ENCODE measurements around the gene CHRDL2. TPM values are rescaled to one million over a fixed set of nuclear protein-coding genes. Genes with fewer than 3 reads are reported as not detected.

CHRDL2 gene
- total RNA-seq, 2 experiments from 2014 or later: not detected

DNA sequence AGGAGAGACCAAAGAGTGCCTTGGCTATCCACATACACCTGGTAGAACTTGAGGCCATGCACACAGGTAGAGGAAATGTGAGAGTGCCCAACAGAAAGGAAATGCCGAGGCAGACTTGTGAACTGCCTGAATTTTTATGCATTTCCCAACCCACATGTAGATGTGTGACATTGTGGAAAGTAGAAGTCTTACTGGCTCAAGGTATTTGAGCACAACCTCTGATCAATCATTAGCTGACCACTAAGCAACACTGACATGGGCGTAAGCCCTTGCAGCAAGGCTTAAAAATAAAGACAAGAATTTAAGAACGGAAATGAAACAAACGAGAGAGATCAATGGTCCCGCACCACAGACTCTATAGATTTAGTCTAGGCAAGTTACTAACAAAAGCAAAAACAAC, 76.2 kb downstream of the CHRDL2 start:
- Histone ChIP-seq H3K9me3 (ENCODE audit: low read length) (no peaks in the 10 kb centered on the region), H3K4me1 (ENCODE audit: insufficient read depth, low read length, poor library complexity, severe bottlenecking) (no peaks in the 10 kb centered on the region), H3K27ac (ENCODE audit: low read depth, low read length, poor library complexity, severe bottlenecking) (no peak overlapping the region), H3K4me2 (ENCODE audit: low read length) (no peak overlapping the region), H3K36me3 (ENCODE audit: insufficient read depth, low read length) (peaks cover 20% of the 10 kb centered on the region), H4K20me1 (ENCODE audit: insufficient read depth, low read length) (no peaks in the 10 kb centered on the region), H3K9me2 (ENCODE audit: insufficient read depth, low read length) (no peaks in the 10 kb centered on the region), H2AFZ (ENCODE audit: low read length) (no peak overlapping the region), H3K4me3 (ENCODE audit: low read depth, low read length, poor library complexity, severe bottlenecking) (no peak overlapping the region), H3K79me2 (ENCODE audit: insufficient read depth, low read depth, low read length) (no peaks in the 10 kb centered on the region)
- DNase-seq (ENCODE audit: low spot score): no peak
- no peak for TF ChIP-seq EZH2phosphoT487 (IDR thresholded peaks at IDR 0.05; ENCODE audit: borderline replicate concordance, low read depth, low read length)
- TF ChIP-seq, protein P1, sequence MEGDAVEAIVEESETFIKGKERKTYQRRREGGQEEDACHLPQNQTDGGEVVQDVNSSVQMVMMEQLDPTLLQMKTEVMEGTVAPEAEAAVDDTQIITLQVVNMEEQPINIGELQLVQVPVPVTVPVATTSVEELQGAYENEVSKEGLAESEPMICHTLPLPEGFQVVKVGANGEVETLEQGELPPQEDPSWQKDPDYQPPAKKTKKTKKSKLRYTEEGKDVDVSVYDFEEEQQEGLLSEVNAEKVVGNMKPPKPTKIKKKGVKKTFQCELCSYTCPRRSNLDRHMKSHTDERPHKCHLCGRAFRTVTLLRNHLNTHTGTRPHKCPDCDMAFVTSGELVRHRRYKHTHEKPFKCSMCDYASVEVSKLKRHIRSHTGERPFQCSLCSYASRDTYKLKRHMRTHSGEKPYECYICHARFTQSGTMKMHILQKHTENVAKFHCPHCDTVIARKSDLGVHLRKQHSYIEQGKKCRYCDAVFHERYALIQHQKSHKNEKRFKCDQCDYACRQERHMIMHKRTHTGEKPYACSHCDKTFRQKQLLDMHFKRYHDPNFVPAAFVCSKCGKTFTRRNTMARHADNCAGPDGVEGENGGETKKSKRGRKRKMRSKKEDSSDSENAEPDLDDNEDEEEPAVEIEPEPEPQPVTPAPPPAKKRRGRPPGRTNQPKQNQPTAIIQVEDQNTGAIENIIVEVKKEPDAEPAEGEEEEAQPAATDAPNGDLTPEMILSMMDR (conservative IDR thresholded peaks at IDR 0.05; ENCODE audit: low read length): no peak
- intact Hi-C loops (cut with micrococcal nuclease; ENCODE audit: unreplicated experiment): no loop called here
- BruUV-seq (replicated peaks): no TSS peak
- CTCF ChIA-PET (ENCODE audit: unreplicated experiment): no interaction called here
- POLR2A ChIA-PET: no interaction called here

DNA sequence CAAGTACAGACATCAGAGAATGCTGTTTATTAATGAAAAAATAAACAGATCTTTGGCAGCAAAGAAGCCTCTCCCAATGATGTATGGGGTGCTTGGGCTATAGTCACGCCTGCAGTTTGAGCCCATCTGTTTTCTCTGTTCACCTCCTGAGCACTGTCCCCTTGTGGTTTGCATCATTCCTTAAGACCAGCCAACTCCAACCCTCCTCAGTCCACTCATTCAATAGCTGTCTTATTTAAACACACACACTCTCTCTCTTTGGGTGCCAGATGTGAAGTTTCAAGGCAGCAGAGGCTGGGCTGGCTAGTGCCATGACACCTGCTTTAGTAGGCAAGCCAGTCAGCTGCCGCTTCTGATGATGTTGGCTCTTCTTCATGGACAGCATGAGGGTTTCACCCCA, 80.7 kb downstream of the CHRDL2 start:
- Histone ChIP-seq H3K4me3 (ENCODE audit: low read depth, low read length, poor library complexity, severe bottlenecking) (no peak overlapping the region), H4K20me1 (ENCODE audit: insufficient read depth, low read length) (no peaks in the 10 kb centered on the region), H3K36me3 (ENCODE audit: insufficient read depth, low read length) (peaks cover 46% of the 10 kb centered on the region), H3K9me2 (ENCODE audit: insufficient read depth, low read length) (no peaks in the 10 kb centered on the region), H3K9me3 (ENCODE audit: low read length) (no peaks in the 10 kb centered on the region), H3K4me1 (ENCODE audit: insufficient read depth, low read length, poor library complexity, severe bottlenecking) (no peaks in the 10 kb centered on the region), H3K4me2 (ENCODE audit: low read length) (no peak overlapping the region), H3K27ac (ENCODE audit: low read depth, low read length, poor library complexity, severe bottlenecking) (no peak overlapping the region), H2AFZ (ENCODE audit: low read length) (no peak overlapping the region), H3K79me2 (ENCODE audit: insufficient read depth, low read depth, low read length) (no peaks in the 10 kb centered on the region)
- CTCF ChIA-PET (ENCODE audit: unreplicated experiment): no interaction called here
- no peak for TF ChIP-seq EZH2phosphoT487 (IDR thresholded peaks at IDR 0.05; ENCODE audit: borderline replicate concordance, low read depth, low read length)
- TF ChIP-seq, protein P1 (conservative IDR thresholded peaks at IDR 0.05; ENCODE audit: low read length): no peak
- intact Hi-C loops (cut with micrococcal nuclease; ENCODE audit: unreplicated experiment): no loop called here
- BruUV-seq (replicated peaks): no TSS peak
- no peak for DNase-seq (ENCODE audit: low spot score)
- POLR2A ChIA-PET: no interaction called here

DNA sequence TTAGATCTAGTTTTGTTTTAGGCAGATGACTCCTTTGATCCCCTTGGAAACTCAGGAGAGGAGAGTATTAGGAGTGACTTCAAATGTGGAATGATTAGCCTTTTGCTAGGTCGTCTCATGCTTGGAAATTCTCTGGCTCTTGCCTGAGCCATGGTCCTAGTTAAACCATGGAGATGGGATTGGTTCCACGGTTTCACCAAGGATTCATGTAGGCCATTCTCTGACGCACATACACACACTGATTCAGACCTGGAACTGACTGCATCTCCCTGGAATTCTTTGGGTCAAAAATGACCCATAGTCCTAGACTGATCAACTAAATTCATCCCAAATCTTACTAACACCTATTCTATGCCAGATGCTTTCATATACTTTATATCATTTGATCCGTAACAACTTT, 82.3 kb downstream of the CHRDL2 start:
- POLR2A ChIA-PET: no interaction called here
- no peak overlapping the region for H2AFZ ChIP-seq (ENCODE audit: low read length)
- H4K20me1 ChIP-seq (ENCODE audit: insufficient read depth, low read length): no peaks in the 10 kb centered on the region
- H3K4me2 ChIP-seq (ENCODE audit: low read length): no peak overlapping the region
- H3K79me2 ChIP-seq (ENCODE audit: insufficient read depth, low read depth, low read length): no peaks in the 10 kb centered on the region
- H3K9me3 ChIP-seq (ENCODE audit: low read length): no peaks in the 10 kb centered on the region
- intact Hi-C loops (cut with micrococcal nuclease; ENCODE audit: unreplicated experiment): no loop called here
- DNase-seq (ENCODE audit: low spot score): no peak
- no peak overlapping the region for H3K4me3 ChIP-seq (ENCODE audit: low read depth, low read length, poor library complexity, severe bottlenecking)
- H3K4me1 ChIP-seq (ENCODE audit: insufficient read depth, low read length, poor library complexity, severe bottlenecking): no peaks in the 10 kb centered on the region
- H3K9me2 ChIP-seq (ENCODE audit: insufficient read depth, low read length): no peaks in the 10 kb centered on the region
- H3K36me3 ChIP-seq (ENCODE audit: insufficient read depth, low read length): peaks cover 62% of the 10 kb centered on the region
- CTCF ChIA-PET (ENCODE audit: unreplicated experiment): no interaction called here
- H3K27ac ChIP-seq (ENCODE audit: low read depth, low read length, poor library complexity, severe bottlenecking): no peak overlapping the region
- no TSS peak for BruUV-seq (replicated peaks)
- TF ChIP-seq, protein P1 (conservative IDR thresholded peaks at IDR 0.05; ENCODE audit: low read length): no peak
- no peak for TF ChIP-seq EZH2phosphoT487 (IDR thresholded peaks at IDR 0.05; ENCODE audit: borderline replicate concordance, low read depth, low read length)
